IPS DF 19.7 (cell line): Measurements from ENCODE around the gene ATXN10.
"Not testable (repeated sequence)": the region's sequence is repeated elsewhere in the genome, so short reads cannot be mapped to it uniquely, and the experiment has no call there.

Experiments
- DNase-seq: peaks from one replicate; pipeline ENCODE4 v3.0.0-alpha.2; 2013; ENCODE audit warnings: low read depth, low spot score

ATXN10 gene

DNA sequence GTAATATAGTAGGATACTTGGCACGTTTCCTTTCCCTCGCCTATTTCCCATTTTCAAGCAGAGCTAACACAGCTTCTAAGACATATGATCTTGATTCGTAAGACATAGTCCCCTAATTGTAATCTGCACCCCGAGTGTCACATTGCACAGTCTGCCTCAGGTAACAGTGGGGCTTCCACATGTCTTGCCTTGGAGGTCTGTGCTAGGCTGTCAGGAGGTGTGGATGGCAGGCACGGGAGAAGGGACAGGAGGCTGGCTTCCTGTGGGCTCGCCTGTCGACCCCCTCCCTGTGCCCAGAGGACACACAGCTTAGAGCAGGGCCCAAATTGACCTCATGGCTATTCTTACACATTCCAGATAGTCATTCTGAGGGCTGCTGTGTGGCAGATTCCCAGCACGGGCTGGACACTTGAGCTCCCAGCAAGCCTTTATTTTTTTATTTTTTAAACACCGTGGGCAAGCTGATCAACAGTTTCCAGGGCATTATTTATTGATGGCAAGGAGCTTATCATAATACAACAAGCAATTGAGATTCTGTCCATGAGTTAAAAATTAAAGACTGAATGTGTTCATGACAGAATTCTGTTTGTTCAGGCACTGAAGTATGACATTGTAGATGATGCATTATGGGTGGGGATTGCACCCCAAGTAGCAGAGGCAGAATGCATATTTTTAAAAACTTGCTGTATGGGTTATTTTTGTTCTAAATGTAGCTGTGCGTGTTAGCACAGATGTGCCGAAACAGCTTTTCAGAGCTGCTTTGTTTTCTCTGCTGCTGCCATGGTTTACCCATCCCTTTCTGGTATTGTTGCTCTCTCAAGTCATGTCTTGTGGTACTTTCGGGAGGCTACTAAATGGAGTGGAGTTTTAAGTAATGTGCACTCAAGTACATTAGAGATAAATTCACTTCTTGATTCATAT is 113.0 kb downstream of the ATXN10 start:
- no peak for DNase-seq

- DNase-seq, result no peak
These were observed 113.8 kb downstream of the ATXN10 start for GRCh38 chr22:45785458-45785857.

DNA sequence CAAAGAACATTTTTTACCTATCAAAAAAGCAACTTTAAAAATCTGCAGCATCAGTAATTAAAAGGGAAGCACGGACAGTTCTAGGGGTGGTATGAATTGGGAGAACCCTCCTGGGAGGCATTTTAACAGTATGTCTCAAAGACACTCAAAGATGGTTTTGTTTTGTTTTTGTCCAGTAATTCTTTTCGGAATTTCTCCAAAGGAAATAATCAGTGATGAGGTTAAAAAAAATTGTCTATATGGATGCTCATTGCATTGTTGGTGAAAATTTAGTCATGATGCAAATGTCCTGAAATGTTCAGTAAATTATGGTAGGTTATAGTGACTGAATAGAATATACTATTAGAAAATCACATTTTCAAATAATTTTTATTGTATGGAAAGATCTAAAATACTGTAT is 115.1 kb downstream of the ATXN10 start:
- no peak for DNase-seq

DNA sequence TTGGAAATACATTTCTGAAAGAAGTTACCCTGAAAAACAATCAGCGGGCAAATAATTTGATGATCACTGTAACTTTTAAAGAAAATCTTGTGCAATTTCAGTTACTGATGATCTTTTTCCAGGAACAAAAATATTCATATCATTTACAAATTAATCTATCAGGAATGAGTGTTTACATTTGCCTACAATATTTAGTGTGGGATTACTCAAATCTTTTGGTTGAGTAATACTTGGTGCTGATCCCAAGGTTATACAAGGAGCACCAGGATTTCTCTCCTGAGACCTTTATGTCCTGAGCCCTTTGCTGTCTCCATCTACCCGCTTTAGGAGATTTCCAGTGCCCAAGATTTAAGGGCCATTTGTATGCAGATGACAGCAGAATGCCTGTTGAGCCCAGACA is 116.1 kb downstream of the ATXN10 start:
- DNase-seq, result no peak

DNA sequence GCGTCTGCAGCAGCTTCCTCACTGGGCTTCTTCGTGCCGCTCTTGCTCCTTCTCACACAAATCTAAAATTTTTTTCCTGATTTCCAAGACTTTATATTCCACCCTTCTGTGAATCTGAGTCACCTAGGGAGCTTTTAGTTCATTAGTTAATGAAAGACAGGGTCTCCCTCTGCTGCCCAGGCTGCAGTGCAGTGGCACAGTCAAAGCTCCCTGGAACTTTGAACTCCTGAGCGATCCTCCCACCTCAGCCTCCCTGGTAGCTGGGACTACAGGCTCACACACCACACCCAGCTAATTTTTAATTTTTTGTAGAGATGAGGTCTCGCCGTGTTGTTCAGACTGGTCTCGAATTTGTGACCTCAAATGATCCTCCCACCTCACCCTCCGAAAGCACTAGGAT is 116.9 kb downstream of the ATXN10 start:
- no peak for DNase-seq

DNA sequence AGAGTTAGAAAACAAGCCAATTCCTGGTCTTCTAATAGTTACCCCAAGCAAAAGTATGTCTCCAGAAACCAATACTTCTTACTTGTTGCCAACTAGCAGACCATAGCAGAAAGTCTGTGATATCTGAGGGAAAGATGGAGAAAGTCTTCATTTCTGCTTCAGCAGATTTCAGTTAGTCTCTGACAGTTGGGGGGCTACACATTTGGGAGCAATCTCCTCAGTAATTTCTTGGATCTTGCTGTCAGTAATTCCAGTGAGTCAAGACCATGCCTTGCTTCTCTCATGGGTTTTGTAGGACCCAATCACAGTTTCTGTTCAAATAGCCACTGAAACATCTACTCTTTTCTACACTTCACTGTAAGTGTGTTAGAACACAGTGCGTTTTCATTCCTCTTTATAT is 118.8 kb downstream of the ATXN10 start:
- DNase-seq, result no peak

DNA sequence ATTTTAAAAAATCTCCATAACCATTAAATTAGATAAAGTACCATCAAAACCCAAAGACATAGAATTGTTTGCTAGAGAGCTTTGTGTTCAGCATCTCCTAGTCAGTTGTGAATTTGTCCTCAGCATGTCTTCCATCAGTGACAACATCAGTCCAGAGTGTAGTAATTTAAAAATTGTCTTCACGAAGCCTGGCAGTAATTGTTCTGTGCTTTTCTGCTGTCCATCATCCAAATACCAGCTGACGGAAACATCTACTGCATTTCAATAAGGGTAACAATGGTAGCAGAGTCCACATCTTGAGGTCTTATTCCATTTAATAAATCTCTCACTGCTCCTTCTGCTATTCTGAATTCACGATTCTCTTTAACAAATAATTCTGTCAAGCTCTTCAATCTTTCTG is 121.5 kb downstream of the ATXN10 start:
- DNase-seq, result no peak

DNA sequence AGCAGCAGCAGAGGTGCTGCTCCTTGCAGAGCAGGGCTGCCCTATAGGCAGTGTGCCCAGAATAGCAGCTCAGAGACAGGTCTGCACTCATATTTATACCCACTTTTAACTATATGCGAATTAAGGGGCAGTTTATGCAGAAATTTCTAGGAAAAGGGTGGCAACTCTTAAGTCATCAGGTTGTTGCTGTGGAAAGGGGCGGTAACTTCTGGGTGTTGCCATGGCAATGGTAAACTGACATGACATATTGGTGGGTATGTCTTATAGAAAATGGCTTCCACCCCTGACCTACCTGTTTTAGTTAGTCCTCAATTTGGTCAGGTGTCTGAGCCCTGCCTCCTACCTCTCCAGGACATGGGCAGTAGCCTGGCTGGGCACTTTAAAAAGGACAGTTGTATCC is 122.3 kb downstream of the ATXN10 start:
- no peak for DNase-seq

GRCh38 chr22:45796009-45796408 is 124.4 kb downstream of the ATXN10 start:
- not testable (repeated sequence) for DNase-seq

- no peak for DNase-seq
These were observed 127.7 kb downstream of the ATXN10 start for GRCh38 chr22:45799291-45799690.

GRCh38 chr22:45802054-45802453 is 130.4 kb downstream of the ATXN10 start:
- DNase-seq, result no peak

- DNase-seq, result no peak
These were observed 132.8 kb downstream of the ATXN10 start for GRCh38 chr22:45804319-45804985.

GRCh38 chr22:45804986-45805325 is 133.3 kb downstream of the ATXN10 start:
- no peak for DNase-seq

DNA sequence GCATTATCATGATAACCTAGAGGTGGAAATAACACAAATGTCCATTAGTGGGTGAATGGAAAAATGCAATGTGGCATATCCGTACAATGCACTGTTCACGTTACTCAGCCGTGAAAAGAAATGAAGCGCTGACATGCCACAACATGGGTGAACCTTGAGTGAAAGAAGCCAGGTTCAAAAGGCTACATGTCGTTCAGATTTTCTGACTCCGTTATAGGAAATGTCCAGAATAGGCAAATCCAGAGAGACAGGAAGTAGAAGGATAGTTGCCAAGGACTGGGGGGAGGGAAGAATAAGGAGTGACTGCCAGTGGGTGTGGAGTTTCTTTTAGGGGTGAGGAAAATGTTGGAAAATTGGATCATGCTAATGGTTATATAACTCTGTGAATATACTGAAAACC is 133.8 kb downstream of the ATXN10 start:
- DNase-seq, result no peak

DNA sequence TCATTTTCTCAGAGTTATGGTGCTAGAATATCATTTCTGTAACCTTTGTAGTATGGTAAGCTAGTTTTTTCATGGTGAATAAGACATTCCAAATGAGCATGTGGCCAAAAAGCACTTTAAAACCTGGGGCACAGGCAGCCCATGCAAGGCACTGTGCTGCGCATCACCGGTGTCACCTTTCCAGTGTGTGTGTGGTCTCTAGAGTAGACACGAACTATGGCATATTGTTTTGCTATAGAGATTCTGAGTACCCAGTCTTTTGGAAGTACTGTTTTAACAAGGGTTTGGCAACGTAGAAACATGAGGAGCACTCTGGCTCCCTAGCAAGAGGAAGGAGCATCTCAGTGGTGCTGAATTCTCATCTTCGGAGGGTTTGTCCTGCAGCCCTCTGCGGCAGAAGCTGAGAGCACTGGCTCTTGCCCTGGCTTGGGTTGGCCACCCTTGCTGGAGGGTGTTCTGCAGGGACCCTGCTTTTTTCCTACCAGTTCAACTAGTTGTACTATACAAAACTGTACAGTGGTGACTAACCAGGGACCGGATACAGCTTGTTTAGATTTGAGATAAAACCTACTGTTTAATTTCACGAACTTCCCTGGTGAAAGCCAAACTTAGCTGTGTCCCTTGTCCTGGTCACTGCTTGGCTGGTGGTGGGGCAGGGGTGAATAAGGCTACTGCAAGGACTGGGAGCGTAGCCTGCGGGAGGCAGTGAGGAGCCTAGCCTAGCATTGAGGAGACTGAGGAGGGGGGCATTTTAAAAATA is 135.7 kb downstream of the ATXN10 start:
- no peak for DNase-seq

DNA sequence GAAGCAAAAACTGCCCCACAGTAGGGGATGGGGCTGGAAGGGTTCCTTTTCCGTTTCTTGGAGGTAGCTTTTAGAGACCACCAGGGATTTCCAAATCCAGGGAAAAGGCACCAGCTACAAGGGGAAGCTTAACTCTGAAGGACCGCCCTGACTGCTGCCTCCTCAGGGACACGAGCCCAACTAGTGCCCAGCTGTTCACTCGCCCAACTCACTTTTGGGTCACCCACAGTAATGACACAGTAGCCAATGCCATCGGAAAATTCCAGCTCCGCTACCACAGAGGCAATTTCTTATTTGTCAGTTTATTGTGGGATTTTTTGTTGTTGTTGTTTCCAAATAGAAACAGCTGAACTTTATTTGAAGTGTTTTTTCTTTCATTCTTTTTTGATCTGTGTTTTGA is 141.3 kb downstream of the ATXN10 start:
- no peak for DNase-seq

DNA sequence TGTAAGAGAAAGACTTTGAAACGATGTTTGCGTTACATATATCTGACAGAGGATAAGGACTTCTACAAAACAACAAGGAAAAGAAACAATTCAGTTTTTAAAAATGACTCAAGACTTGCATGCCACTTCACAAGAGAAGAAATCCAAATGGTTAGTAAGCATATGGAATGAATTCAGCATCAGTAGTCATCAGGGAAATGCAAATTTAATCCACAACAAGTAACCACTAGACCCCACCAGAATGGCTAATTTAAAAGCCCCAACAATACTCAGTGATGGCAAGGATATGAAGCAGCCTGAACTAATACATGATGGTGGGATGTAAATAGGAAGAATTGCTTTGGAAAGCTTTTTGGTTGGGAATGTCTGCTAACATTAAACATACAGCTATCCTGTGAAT is 142.6 kb downstream of the ATXN10 start:
- DNase-seq, result no peak

DNA sequence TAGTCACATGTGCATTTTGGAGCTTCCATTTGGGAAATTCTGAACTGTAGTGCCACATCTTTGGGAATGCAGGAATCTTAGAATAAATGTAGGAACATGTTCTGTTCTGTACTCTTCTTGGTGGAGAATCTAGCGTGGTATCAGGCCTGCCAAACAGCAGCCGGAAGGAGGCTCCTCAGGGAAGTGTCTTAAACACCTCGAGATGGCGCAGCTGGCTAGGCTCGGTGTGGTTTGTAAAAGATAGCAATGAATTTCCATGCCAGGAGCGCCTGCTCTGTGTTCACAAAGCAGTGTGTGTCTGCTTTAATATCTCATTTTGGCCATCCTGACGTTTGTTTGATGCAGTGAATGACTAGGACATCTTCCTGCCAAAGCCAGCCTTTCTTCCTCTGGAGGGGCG is 145.1 kb downstream of the ATXN10 start:
- no peak for DNase-seq

DNA sequence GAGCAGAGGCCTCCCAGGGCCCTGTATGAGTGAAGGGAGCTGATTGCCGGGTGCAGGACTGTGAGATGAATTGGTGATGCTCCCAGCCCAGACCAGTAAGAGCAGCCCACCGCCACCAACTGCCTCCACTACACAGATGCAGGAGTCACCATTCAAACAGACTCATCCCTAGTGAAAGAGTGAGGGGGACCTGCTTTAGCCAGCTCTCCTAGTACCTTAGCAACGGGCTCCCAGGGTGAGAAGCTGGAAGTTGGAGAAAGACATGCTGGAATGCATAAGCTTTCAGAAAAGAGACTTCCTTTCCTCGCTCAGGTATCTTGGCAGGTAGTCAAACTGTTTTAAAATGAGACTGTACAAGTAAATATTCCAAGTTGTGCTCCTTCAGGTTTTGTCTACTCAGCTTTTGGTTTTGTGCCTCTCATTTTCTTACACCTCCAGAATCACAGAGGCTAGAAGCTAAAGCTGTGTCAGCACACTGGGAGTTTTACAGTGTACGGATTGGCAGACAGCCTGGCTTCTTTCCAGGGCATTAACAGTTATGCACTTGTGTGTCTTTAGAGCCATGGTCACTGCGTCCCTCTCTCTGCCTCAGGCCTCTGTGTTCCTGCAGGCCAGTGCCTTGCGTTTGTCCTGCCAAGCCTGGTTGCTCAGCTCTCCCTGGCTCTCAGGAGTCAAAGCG is 146.2 kb downstream of the ATXN10 start:
- DNase-seq, result no peak

- no peak for DNase-seq
These were observed 146.9 kb downstream of the ATXN10 start for GRCh38 chr22:45818424-45819085.

- DNase-seq, result no peak
These were observed 147.7 kb downstream of the ATXN10 start for GRCh38 chr22:45819305-45819704.
